ENCODE data around the gene AK1.
"Not testable (repeated sequence)": the region's sequence is repeated elsewhere in the genome, so short reads cannot be mapped to it uniquely, and the experiment has no call there.

DNA sequence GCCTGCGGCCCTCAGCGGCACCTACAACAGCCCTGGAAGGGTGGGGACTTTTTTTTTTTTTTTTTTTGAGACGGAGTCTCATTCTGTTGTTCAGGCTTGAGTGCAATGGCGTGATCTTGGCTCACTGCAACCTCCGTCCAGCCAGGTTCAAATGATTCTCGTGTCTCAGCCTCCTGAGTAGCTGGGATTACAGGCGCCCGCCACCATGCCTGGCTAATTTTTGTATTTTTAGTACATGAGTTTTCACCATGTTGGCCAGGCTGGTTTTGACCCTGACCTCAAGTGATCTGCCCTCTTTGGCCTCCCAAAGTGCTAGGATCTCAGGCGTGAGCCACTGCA, 7.4 kb downstream of the AK1 start:
- TF ChIP-seq, protein P1, sequence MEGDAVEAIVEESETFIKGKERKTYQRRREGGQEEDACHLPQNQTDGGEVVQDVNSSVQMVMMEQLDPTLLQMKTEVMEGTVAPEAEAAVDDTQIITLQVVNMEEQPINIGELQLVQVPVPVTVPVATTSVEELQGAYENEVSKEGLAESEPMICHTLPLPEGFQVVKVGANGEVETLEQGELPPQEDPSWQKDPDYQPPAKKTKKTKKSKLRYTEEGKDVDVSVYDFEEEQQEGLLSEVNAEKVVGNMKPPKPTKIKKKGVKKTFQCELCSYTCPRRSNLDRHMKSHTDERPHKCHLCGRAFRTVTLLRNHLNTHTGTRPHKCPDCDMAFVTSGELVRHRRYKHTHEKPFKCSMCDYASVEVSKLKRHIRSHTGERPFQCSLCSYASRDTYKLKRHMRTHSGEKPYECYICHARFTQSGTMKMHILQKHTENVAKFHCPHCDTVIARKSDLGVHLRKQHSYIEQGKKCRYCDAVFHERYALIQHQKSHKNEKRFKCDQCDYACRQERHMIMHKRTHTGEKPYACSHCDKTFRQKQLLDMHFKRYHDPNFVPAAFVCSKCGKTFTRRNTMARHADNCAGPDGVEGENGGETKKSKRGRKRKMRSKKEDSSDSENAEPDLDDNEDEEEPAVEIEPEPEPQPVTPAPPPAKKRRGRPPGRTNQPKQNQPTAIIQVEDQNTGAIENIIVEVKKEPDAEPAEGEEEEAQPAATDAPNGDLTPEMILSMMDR (conservative IDR thresholded peaks at IDR 0.05): not testable (repeated sequence)
- not testable (repeated sequence) for TF ChIP-seq EZH2 (IDR thresholded peaks at IDR 0.05; ENCODE audit: low read depth)

Data from PC-9 (cell line).